Body of pancreas (tissue), 4 donors: ENCODE data around the gene TECRL. TPM values are rescaled to one million over a fixed set of nuclear protein-coding genes. Genes with fewer than 3 reads are reported as not detected.

Source experiments
- ATAC-seq: fragments of 150-250 bp; one replicate; pipeline ENCODE4 v1.9.1; 2016
- DNase-seq, 4 donors: peaks; one replicate each; pipeline ENCODE4 v3.0.0-alpha.2; 2019
- H3K27ac ChIP-seq, 4 donors: fragments of 200-600 bp; sonication (generic); 1 replicate in 3 of 4; 2 replicates in 1 of 4; pipeline versions ENCODE4 v1.5.1 to v1.6.1; 2016 to 2019; ENCODE audit warnings: mild to moderate bottlenecking in 1 of 4, mixed read lengths in 1 of 4, moderate library complexity in 1 of 4
- H3K27me3 ChIP-seq, 2 donors: fragments of 200-600 bp; sonication (generic); one replicate each; pipeline ENCODE4 v1.6.0; 2016; ENCODE audit warnings: mild to moderate bottlenecking in 1 of 2
- H3K36me3 ChIP-seq, 2 donors: fragments of 200-600 bp; sonication (generic); replicated peaks in 1 of 2; 2 replicates each; pipeline ENCODE4 v1.5.1; 2016; ENCODE audit warnings: low read depth in 2 of 2; ENCODE audit not compliant: insufficient read depth in 1 of 2
- H3K4me1 ChIP-seq: fragments of 200-600 bp; sonication (generic); one replicate; pipeline ENCODE4 v1.6.0; 2016
- H3K4me3 ChIP-seq, 2 donors: fragments of 200-600 bp; sonication (generic); 1 replicate in 1 of 2; 2 replicates in 1 of 2; pipeline ENCODE4 v1.5.1; 2016 to 2019
- H3K9me3 ChIP-seq, 3 donors: fragments of 200-600 bp; sonication (generic); 1 replicate in 2 of 3; 2 replicates in 1 of 3; pipeline ENCODE4 v1.5.1; 2016
- CTCF ChIP-seq, 7 experiments: fragments of 450-650 bp in 4 of 7; fragments of 200-600 bp in 3 of 7; sonication (generic) in 3 of 7; IDR thresholded peaks; one replicate each; pipeline ENCODE4 v1.5.1; 2016 to 2019; ENCODE audit warnings: antibody characterized with exemption in 7 of 7
- POLR2A ChIP-seq, 3 donors: fragments of 450-650 bp; IDR thresholded peaks; one replicate each; pipeline ENCODE4 v1.6.1; 2016; ENCODE audit warnings: antibody characterized with exemption in 3 of 3, mild to moderate bottlenecking in 2 of 3
- WGBS, 2 donors: methylation state at CpG; one replicate each; pipeline ENCODE4 v1.1.5; 2017; 5-methylcytosine and 5-hydroxymethylcytosine counted together
- intact Hi-C: fragments of 100-400 bp; cut with DNase I; formaldehyde crosslinking; loops from one replicate; pipeline ENCODE4 v1.15.1; 2023
- total RNA-seq, 2 donors: library from RNA; depleted of rRNA; stranded (reverse); fragments of >200 nt; gene quantifications; one replicate each; pipeline ENCODE4 v1.1.0, GENCODE V29; 2016

TECRL gene
- total RNA-seq, 2 donors from 2014 or later, result not detected

- no peaks in the 10 kb centered on the region for H3K9me3 ChIP-seq
- ATAC-seq (no peak), DNase-seq (no peak)
- H3K27ac ChIP-seq, result no peak overlapping the region
- H3K27me3 ChIP-seq, result no peaks in the 10 kb centered on the region
- intact Hi-C loops, result no loop called here
- H3K36me3 ChIP-seq, result no peaks in the 10 kb centered on the region
- TF ChIP-seq POLR2A (IDR thresholded peaks at IDR 0.05), result no peak
- no peak for TF ChIP-seq CTCF (IDR thresholded peaks at IDR 0.05)
- WGBS, 2 donors, result 68 to 76% methylated on average over 4 of the region's 4 CpGs
- no peaks in the 10 kb centered on the region for H3K4me1 ChIP-seq
- H3K4me3 ChIP-seq, result no peak overlapping the region
Measured at GRCh38 chr4:64306255-64306565, 103.0 kb downstream of the TECRL start.

GRCh38 chr4:64305565-64306254, 103.5 kb downstream of the TECRL start:
- Histone ChIP-seq H3K4me1 (no peaks in the 10 kb centered on the region), H3K9me3 (no peaks in the 10 kb centered on the region), H3K4me3 (no peak overlapping the region), H3K27me3 (no peaks in the 10 kb centered on the region), H3K36me3 (no peaks in the 10 kb centered on the region), H3K27ac (no peak overlapping the region)
- WGBS, 2 donors, result 29 to 31% methylated on average over 1 of the region's 1 CpG
- DNase-seq, result no peak
- intact Hi-C loops, result no loop called here
- TF ChIP-seq POLR2A (IDR thresholded peaks at IDR 0.05), result no peak
- no peak for TF ChIP-seq CTCF (IDR thresholded peaks at IDR 0.05)
- ATAC-seq, result no peak

- Histone ChIP-seq H3K27ac (no peak overlapping the region), H3K27me3 (no peaks in the 10 kb centered on the region), H3K4me3 (no peak overlapping the region), H3K4me1 (no peaks in the 10 kb centered on the region), H3K9me3 (no peaks in the 10 kb centered on the region), H3K36me3 (no peaks in the 10 kb centered on the region)
- intact Hi-C loops, result no loop called here
- 87 to 88% methylated on average over 14 of the region's 14 CpGs for WGBS, 2 donors
- no peak for DNase-seq
- TF ChIP-seq CTCF (IDR thresholded peaks at IDR 0.05) (no peak), POLR2A (IDR thresholded peaks at IDR 0.05) (no peak)
- ATAC-seq, result no peak
Measured at GRCh38 chr4:64272432-64272831, 136.8 kb downstream of the TECRL start.

GRCh38 chr4:64271601-64272081, 137.6 kb downstream of the TECRL start:
- TF ChIP-seq POLR2A (IDR thresholded peaks at IDR 0.05) (no peak), CTCF (IDR thresholded peaks at IDR 0.05) (no peak)
- no peak overlapping the region for H3K4me3 ChIP-seq

GRCh38 chr4:64266669-64267068, 142.6 kb downstream of the TECRL start:
- Histone ChIP-seq H3K9me3 (no peaks in the 10 kb centered on the region), H3K4me1 (no peaks in the 10 kb centered on the region), H3K36me3 (no peaks in the 10 kb centered on the region), H3K27me3 (no peaks in the 10 kb centered on the region), H3K4me3 (no peak overlapping the region), H3K27ac (no peak overlapping the region)
- intact Hi-C loops, result no loop called here
- no peak for ATAC-seq
- no peak for DNase-seq
- TF ChIP-seq POLR2A (IDR thresholded peaks at IDR 0.05) (no peak), CTCF (IDR thresholded peaks at IDR 0.05) (no peak)
- 58 to 73% methylated on average over 2 of the region's 2 CpGs for WGBS, 2 donors

More at GRCh38 chr4:64271601-64272081, 137.6 kb downstream of the TECRL start:
- Histone ChIP-seq H3K9me3 (no peaks in the 10 kb centered on the region), H3K4me1 (no peaks in the 10 kb centered on the region), H3K36me3 (no peaks in the 10 kb centered on the region), H3K27me3 (no peaks in the 10 kb centered on the region), H3K27ac (no peak overlapping the region)
- 70 to 79% methylated on average over 9 of the region's 9 CpGs for WGBS, 2 donors
- ATAC-seq (no peak), DNase-seq (no peak)
- intact Hi-C loops, result no loop called here
